GM12801 (cell line): ENCODE data around the gene DMXL2.

ENCODE experiments used
- CTCF ChIP-seq: IDR thresholded peaks from one replicate; pipeline ENCODE4 v1.5.1; 2011; ENCODE audit warnings: control low read depth; ENCODE audit not compliant: insufficient read length; ENCODE audit errors: extremely low read depth

DMXL2 gene

GRCh38 chr15:51622604-51623370 is at the start of gene DMXL2:
Gene DMXL2, minus strand, starts transcription at chr15:51622771. Its CDS starts 226 bp downstream, at chr15:51622545.
- no peak for TF ChIP-seq CTCF

- no peak for TF ChIP-seq CTCF
Observed at GRCh38 chr15:51672155-51672687, 49.6 kb upstream of the DMXL2 start.

GRCh38 chr15:51669381-51669780 is 46.8 kb upstream of the DMXL2 start:
- no peak for TF ChIP-seq CTCF

- no peak for TF ChIP-seq CTCF
Observed at GRCh38 chr15:51668446-51668845, 45.9 kb upstream of the DMXL2 start.

GRCh38 chr15:51667478-51667877 is 44.9 kb upstream of the DMXL2 start:
- no peak for TF ChIP-seq CTCF

- TF ChIP-seq CTCF: no peak
Observed at GRCh38 chr15:51661072-51661471, 38.5 kb upstream of the DMXL2 start.

GRCh38 chr15:51658664-51659063 is 36.1 kb upstream of the DMXL2 start:
- no peak for TF ChIP-seq CTCF
